ENCODE data around the gene GNG3.
A peak's percentile ranks its signal among the peaks of the same experiment; 100 is the strongest.
"Not testable (repeated sequence)": the region's sequence is repeated elsewhere in the genome, so short reads cannot be mapped to it uniquely, and the experiment has no call there.

GNG3 gene

DNA sequence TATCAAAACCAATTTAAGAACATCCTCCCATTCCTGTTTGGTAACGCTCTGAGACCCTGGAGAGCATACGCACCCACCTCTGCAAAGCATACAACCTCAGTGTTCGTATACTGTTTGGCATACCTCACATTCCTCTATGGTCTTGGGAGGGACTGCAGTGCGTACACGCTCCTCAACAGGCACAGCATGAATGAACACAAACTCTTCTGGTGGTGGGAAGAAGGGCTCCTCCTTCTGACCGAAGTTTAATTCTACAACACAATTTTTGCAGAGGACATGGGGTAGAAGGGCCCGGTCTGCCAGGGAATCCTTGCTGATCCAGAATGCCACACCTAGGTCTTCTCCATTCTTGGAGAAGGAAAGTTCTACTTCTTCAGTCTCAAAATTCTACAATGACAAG, 14.5 kb downstream of the GNG3 start:
- Histone ChIP-seq H3K27me3 (ENCODE audit: control insufficient read depth, insufficient read depth, low read length) (no peaks in the 10 kb centered on the region), H3K27ac (ENCODE audit: low read depth, low read length) (no peak overlapping the region), H3K9ac (ENCODE audit: low read length) (no peak overlapping the region), H3K4me1 (ENCODE audit: control insufficient read depth, insufficient read depth, low read length) (peaks cover 4% of the 10 kb centered on the region; the same call in 1 of the 2 replicates), H3K4me3 (ENCODE audit: low read depth, low read length) (no peak overlapping the region), H3K9me3 (ENCODE audit: control insufficient read depth, insufficient read depth, low read depth, low read length) (no peaks in the 10 kb centered on the region), H3K36me3 (ENCODE audit: control insufficient read depth, insufficient read depth, low read length) (peaks cover 84% of the 10 kb centered on the region)

DNA sequence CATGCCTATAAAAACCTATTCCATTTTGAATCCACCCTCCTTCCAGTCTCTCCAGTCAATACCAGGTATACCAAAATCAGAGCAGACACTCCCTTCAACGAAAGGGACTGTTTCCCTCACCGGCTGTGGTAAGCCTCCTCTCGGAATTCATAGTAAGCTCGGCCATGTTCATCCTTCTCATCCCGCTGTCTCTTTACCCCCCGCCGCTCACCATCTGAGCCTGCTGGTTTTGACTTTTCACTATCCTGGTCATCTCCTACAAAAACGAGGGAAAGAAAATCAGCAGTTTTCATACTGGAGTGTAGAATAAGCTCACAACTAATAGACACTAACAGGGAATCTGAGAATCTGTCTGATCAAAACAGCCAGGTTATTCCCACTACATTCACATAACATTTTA, 16.7 kb downstream of the GNG3 start:
- Histone ChIP-seq H3K4me1 (ENCODE audit: control insufficient read depth, insufficient read depth, low read length) (peaks cover 4% of the 10 kb centered on the region; the same call in 1 of the 2 replicates), H3K36me3 (ENCODE audit: control insufficient read depth, insufficient read depth, low read length) (peaks cover 62% of the 10 kb centered on the region), H3K9me3 (ENCODE audit: control insufficient read depth, insufficient read depth, low read depth, low read length) (no peaks in the 10 kb centered on the region), H3K4me3 (ENCODE audit: low read depth, low read length) (no peak overlapping the region), H3K27me3 (ENCODE audit: control insufficient read depth, insufficient read depth, low read length) (no peaks in the 10 kb centered on the region), H3K9ac (ENCODE audit: low read length) (no peak overlapping the region), H3K27ac (ENCODE audit: low read depth, low read length) (no peak overlapping the region)

GRCh38 chr11:62725646-62726045, 18.2 kb downstream of the GNG3 start:
- H3K36me3 ChIP-seq (ENCODE audit: control insufficient read depth, insufficient read depth, low read length) = peaks cover 48% of the 10 kb centered on the region
- peaks cover 7% of the 10 kb centered on the region; the same call in 1 of the 2 replicates for H3K4me1 ChIP-seq (ENCODE audit: control insufficient read depth, insufficient read depth, low read length)

DNA sequence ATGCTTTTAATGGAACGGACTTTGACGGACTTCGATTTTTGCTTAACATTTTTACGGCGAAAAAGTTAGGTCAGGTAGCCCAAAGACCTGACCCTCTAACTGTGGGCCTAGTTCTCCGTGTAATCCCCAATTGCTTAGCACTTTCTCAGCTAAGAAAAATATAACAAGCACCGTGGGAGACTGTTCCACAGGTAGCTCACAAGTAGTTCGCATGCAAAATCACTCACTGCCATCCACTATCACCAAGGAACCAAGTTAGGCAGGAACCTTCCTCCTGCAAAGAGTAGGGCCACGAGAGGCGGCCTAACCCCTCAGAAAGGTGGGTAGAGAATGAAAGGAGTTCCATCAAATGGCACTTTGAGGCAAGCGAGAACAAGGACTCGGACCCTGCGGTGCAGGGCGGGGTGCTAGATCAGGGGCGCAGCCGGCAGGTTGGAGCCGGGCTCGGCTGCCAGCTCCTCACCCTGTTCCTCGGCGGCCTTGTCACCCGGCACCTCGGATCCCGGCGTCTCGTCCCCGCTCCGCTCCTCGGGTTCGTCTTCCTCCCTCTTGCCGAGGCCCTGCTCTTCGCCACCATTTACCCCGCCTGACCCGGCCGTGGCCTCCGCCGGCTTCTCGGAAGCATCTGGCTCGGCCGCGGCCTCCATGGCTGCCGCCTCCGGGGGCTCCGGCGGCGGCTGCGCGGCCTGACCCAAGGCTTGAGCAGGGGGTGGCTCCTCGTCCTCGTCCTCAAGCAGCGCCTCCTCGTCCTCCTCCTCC, 18.9 kb downstream of the GNG3 start:
- Histone ChIP-seq H3K27ac (ENCODE audit: low read depth, low read length) (peak overlapping the region; percentile 89; the same call in 1 of the 2 replicates), H3K9me3 (ENCODE audit: control insufficient read depth, insufficient read depth, low read depth, low read length) (no peaks in the 10 kb centered on the region), H3K9ac (ENCODE audit: low read length) (peak overlapping the region; percentile 86), H3K27me3 (ENCODE audit: control insufficient read depth, insufficient read depth, low read length) (no peaks in the 10 kb centered on the region), H3K4me3 (ENCODE audit: low read depth, low read length) (peak overlapping the region; percentile 89), H3K4me1 (ENCODE audit: control insufficient read depth, insufficient read depth, low read length) (peaks cover 7% of the 10 kb centered on the region; the same call in 1 of the 2 replicates), H3K36me3 (ENCODE audit: control insufficient read depth, insufficient read depth, low read length) (peaks cover 43% of the 10 kb centered on the region)

More at GRCh38 chr11:62725646-62726045, 18.2 kb downstream of the GNG3 start:
- H3K27me3 ChIP-seq (ENCODE audit: control insufficient read depth, insufficient read depth, low read length) = no peaks in the 10 kb centered on the region
- no peaks in the 10 kb centered on the region for H3K9me3 ChIP-seq (ENCODE audit: control insufficient read depth, insufficient read depth, low read depth, low read length)
- no peak overlapping the region for H3K27ac ChIP-seq (ENCODE audit: low read depth, low read length)
- H3K4me3 ChIP-seq (ENCODE audit: low read depth, low read length) = peak overlapping the region; percentile 89
- peak overlapping the region; percentile 86 for H3K9ac ChIP-seq (ENCODE audit: low read length)

GRCh38 chr11:62726915-62727164, 19.4 kb downstream of the GNG3 start:
- H3K36me3 ChIP-seq (ENCODE audit: control insufficient read depth, insufficient read depth, low read length) = peaks cover 40% of the 10 kb centered on the region
- H3K9me3 ChIP-seq (ENCODE audit: control insufficient read depth, insufficient read depth, low read depth, low read length) = no peaks in the 10 kb centered on the region
- peak overlapping the region; percentile 89 for H3K27ac ChIP-seq (ENCODE audit: low read depth, low read length)
- H3K9ac ChIP-seq (ENCODE audit: low read length) = peak overlapping the region; percentile 86
- peaks cover 7% of the 10 kb centered on the region; the same call in 1 of the 2 replicates for H3K4me1 ChIP-seq (ENCODE audit: control insufficient read depth, insufficient read depth, low read length)
- H3K27me3 ChIP-seq (ENCODE audit: control insufficient read depth, insufficient read depth, low read length) = no peaks in the 10 kb centered on the region
- peak overlapping the region; percentile 89 for H3K4me3 ChIP-seq (ENCODE audit: low read depth, low read length)

DNA sequence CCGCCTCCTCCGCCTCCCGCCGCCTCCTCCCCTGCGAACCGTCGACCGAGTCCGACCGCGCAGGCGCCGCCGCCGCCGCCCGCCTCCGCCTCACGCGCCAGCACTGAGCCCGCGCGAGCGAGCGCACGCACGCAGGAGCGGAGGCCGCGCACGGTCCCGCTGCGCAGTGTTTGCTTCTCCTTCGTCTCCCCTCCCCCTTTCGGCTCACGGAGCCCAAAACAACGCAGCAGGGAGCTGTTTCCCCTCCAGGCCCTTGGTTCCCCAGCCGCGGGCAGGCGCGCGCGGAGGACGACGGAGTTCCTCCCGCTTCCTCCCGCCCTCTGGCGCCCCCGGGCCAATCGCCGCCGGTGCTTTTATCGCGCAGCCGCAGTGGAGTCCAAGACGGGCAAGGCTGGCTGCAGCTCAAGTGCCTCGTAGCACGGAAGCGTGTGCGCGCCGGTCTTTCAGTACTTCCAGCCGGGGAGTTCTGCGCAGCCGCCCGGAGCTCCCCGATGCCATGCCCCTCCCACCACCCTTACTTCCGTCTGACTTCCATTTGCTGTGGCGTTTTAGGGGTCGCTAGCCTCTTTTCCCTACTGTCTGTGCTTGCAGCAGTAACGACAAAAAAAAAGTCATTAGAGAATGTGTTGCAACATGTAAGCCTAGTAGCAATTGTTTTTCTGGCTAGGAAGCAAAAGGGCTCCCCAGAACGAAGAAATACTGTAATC, 19.8 kb downstream of the GNG3 start, which contains the start of gene HNRNPUL2:
HNRNPUL2 (minus strand) TSS at position 293 of the 707 bp plus-strand sequence. CDS start 301 bp downstream, outside the sequence.
- Histone ChIP-seq H3K9ac (ENCODE audit: low read length) (peak within 1 kb of the TSS; percentile 90), H3K4me3 (ENCODE audit: low read depth, low read length) (peak within 1 kb of the TSS; percentile 89), H3K27me3 (ENCODE audit: control insufficient read depth, insufficient read depth, low read length) (no peaks in the 10 kb centered on the region), H3K4me1 (ENCODE audit: control insufficient read depth, insufficient read depth, low read length) (peaks cover 7% of the 10 kb centered on the region; the same call in 1 of the 2 replicates), H3K36me3 (ENCODE audit: control insufficient read depth, insufficient read depth, low read length) (peaks cover 35% of the 10 kb centered on the region), H3K27ac (ENCODE audit: low read depth, low read length) (peak within 1 kb of the TSS; percentile 89), H3K9me3 (ENCODE audit: control insufficient read depth, insufficient read depth, low read depth, low read length) (no peaks in the 10 kb centered on the region)

DNA sequence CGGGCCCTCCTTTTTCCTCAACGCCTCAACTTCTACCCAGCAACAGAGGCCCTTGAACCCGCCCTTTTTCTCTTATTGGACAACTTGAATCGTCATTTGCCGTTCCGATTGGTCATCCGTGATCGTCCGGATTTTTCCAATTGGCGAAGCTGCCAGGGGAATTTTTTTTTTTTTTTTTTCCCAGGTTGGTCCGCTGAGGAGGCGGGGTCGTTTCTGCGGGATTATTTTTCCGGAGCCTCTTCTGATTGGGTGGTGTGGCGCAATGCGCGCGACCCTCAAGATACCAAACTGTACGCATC, 20.3 kb downstream of the GNG3 start:
- Histone ChIP-seq H3K9ac (ENCODE audit: low read length) (peak overlapping the region; percentile 90), H3K4me1 (ENCODE audit: control insufficient read depth, insufficient read depth, low read length) (peaks cover 7% of the 10 kb centered on the region; the same call in 1 of the 2 replicates), H3K36me3 (ENCODE audit: control insufficient read depth, insufficient read depth, low read length) (peaks cover 30% of the 10 kb centered on the region), H3K27me3 (ENCODE audit: control insufficient read depth, insufficient read depth, low read length) (no peaks in the 10 kb centered on the region), H3K4me3 (ENCODE audit: low read depth, low read length) (peak overlapping the region; percentile 89), H3K9me3 (ENCODE audit: control insufficient read depth, insufficient read depth, low read depth, low read length) (no peaks in the 10 kb centered on the region), H3K27ac (ENCODE audit: low read depth, low read length) (peak overlapping the region; percentile 89)

DNA sequence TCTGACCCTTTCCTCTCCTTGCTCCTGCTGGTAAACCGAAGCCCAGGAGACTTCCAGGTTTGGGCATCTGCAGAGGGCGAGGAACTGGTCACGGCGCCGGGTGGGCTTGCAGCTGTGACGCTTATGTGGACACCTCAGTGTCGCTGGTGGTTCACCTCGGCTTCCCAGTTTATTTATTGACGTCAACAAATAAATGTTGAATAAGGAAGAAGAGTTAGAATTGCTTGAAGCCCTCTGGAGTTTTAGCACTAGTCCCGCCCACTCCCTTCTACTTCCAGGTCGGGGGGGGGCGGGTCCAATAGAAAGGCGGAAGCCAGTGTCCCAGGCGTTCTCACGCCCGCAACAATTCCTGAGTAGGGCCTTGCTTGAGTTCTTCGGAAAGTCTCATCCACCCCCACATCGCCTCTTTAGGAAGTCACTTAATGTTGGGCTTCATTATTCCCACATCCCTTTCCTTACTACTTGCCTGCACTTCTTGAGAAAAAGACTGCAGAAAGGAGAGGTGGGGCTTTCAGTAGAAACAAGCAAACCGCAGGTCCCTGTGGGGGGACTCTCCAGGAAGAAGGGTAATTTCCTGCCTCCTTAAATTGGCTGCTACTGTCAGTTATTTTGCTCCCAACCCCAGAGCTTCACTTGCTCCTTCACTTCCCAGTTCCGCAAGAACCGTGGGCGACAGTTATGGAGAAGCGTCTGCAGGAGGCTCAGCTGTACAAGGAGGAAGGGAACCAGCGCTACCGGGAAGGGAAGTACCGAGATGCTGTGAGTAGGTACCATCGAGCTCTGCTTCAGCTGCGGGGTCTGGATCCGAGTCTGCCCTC, 20.9 kb downstream of the GNG3 start, which contains the start of gene TTC9C:
TTC9C (plus strand) TSS at position 316 of the 818 bp plus-strand sequence; CDS start at position 679, 363 bp downstream.
- Histone ChIP-seq H3K27ac (ENCODE audit: low read depth, low read length) (peak within 1 kb of the TSS; percentile 89), H3K4me3 (ENCODE audit: low read depth, low read length) (peak within 1 kb of the TSS; percentile 89), H3K36me3 (ENCODE audit: control insufficient read depth, insufficient read depth, low read length) (peaks cover 30% of the 10 kb centered on the region), H3K9ac (ENCODE audit: low read length) (peak within 1 kb of the TSS; percentile 90), H3K27me3 (ENCODE audit: control insufficient read depth, insufficient read depth, low read length) (no peaks in the 10 kb centered on the region), H3K4me1 (ENCODE audit: control insufficient read depth, insufficient read depth, low read length) (peaks cover 7% of the 10 kb centered on the region; the same call in 1 of the 2 replicates), H3K9me3 (ENCODE audit: control insufficient read depth, insufficient read depth, low read depth, low read length) (no peaks in the 10 kb centered on the region)

DNA sequence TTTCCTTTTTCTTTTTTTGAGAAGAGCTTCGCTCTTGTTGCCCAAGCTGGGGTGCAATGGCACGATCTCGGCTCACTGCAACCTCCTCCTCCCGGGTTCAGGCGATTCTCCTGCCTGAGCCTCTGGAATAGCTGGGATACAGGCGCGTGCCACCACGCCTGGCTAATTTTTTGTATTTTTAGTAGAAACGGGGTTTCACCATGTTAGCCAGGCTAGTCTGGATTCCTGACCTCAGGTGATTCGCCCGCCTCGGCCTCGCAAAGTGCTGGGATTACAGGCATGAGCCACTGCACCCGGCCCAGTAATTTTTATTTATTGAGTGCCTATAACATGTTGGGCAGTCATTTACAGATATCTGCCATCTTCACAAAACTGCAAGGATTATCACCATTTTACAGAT, 22.6 kb downstream of the GNG3 start:
- H3K36me3 ChIP-seq (ENCODE audit: control insufficient read depth, insufficient read depth, low read length) = peaks cover 24% of the 10 kb centered on the region
- H3K4me1 ChIP-seq (ENCODE audit: control insufficient read depth, insufficient read depth, low read length); H3K9me3 ChIP-seq (ENCODE audit: control insufficient read depth, insufficient read depth, low read depth, low read length); H3K27ac ChIP-seq (ENCODE audit: low read depth, low read length); H3K9ac ChIP-seq (ENCODE audit: low read length); H3K27me3 ChIP-seq (ENCODE audit: control insufficient read depth, insufficient read depth, low read length): not testable (repeated sequence)
- peak overlapping the region; percentile 89 for H3K4me3 ChIP-seq (ENCODE audit: low read depth, low read length)

DNA sequence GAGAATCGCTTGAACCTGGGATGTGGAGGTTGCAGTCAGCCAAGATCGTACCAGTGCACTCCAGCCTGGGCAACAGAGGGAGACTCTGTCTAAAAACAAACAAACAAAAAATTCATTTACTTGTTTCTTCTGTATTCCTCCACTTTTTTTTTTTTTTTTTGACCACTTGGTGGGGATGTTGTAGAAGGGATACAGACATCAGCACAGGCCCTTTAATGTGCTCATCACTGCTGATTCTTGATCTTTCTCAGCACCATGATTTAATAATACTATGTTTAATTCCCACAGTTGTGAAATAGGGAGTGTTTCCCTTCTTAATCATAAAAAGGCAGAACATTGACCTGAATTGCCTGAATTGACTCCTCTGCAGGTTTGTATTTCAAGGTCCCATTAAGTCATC, 25.4 kb downstream of the GNG3 start:
- no peak overlapping the region for H3K4me3 ChIP-seq (ENCODE audit: low read depth, low read length)
- H3K4me1 ChIP-seq (ENCODE audit: control insufficient read depth, insufficient read depth, low read length) = peaks cover 2% of the 10 kb centered on the region; the same call in 1 of the 2 replicates
- H3K27me3 ChIP-seq (ENCODE audit: control insufficient read depth, insufficient read depth, low read length) = no peaks in the 10 kb centered on the region
- no peak overlapping the region for H3K27ac ChIP-seq (ENCODE audit: low read depth, low read length)
- H3K9me3 ChIP-seq (ENCODE audit: control insufficient read depth, insufficient read depth, low read depth, low read length) = no peaks in the 10 kb centered on the region
- H3K36me3 ChIP-seq (ENCODE audit: control insufficient read depth, insufficient read depth, low read length) = peaks cover 31% of the 10 kb centered on the region
- H3K9ac ChIP-seq (ENCODE audit: low read length) = no peak overlapping the region
